IgD-negative memory B cell (primary cell): Measurements from ENCODE around the gene KANK2. TPM values are rescaled to one million over a fixed set of nuclear protein-coding genes. Genes with fewer than 3 reads are reported as not detected.
A peak's percentile ranks its signal among the peaks of the same experiment; 100 is the strongest.

ENCODE experiments used
- H3K27ac Mint-ChIP-seq, 3 donors: one replicate each; pipeline ENCODE4 v1.8.0; 2020 to 2022; ENCODE audit warnings: mild to moderate bottlenecking in 3 of 3, mixed read lengths in 3 of 3, moderate library complexity in 1 of 3
- H3K27me3 Mint-ChIP-seq: one replicate; pipeline ENCODE4 v1.8.0; 2021; ENCODE audit warnings: mixed read lengths
- H3K36me3 Mint-ChIP-seq: one replicate; pipeline ENCODE4 v1.8.0; 2020; ENCODE audit warnings: mild to moderate bottlenecking, mixed read lengths
- H3K4me1 Mint-ChIP-seq, 3 donors: one replicate each; pipeline ENCODE4 v1.8.0; 2020 to 2022; ENCODE audit warnings: mixed read lengths in 3 of 3, mild to moderate bottlenecking in 1 of 3
- H3K4me3 Mint-ChIP-seq, 4 donors: one replicate each; pipeline ENCODE4 v1.8.0; 2020 to 2022; ENCODE audit warnings: mild to moderate bottlenecking in 4 of 4, mixed read lengths in 4 of 4, moderate library complexity in 3 of 4
- H3K9me3 Mint-ChIP-seq, 3 donors: one replicate each; pipeline ENCODE4 v1.8.0; 2020 to 2021; ENCODE audit warnings: mixed read lengths in 3 of 3, mild to moderate bottlenecking in 1 of 3
- polyA plus RNA-seq: library from polyadenylated mRNA; unstranded; fragments of 300-500 nt; fragmentation: Illumina TruSeq; gene quantifications from one replicate; pipeline ENCODE4 v1.2.3, GENCODE V29; 2021

KANK2 gene
- polyA plus RNA-seq, 1 donor from 2014 or later: not detected

- Mint-ChIP-seq H3K27ac (no peak overlapping the region), H3K27me3 (no peaks in the 10 kb centered on the region), H3K36me3 (no peaks in the 10 kb centered on the region), H3K4me3 (no peak overlapping the region), H3K9me3 (peaks cover 0 to 7% (median 5%) of the 10 kb centered on the region in 3 donors), H3K4me1 (no peaks in the 10 kb centered on the region)
Observed at GRCh38 chr19:11234486-11235075, 37.2 kb upstream of the KANK2 start.

- Mint-ChIP-seq H3K27ac (no peak overlapping the region), H3K4me1 (no peaks in the 10 kb centered on the region), H3K36me3 (no peaks in the 10 kb centered on the region), H3K9me3 (peaks cover 0 to under 1% (median 0%) of the 10 kb centered on the region in 3 donors), H3K27me3 (no peaks in the 10 kb centered on the region), H3K4me3 (no peak overlapping the region)
Observed at GRCh38 chr19:11233073-11233472, 35.7 kb upstream of the KANK2 start.

GRCh38 chr19:11232555-11232954 is 35.2 kb upstream of the KANK2 start:
- H3K36me3 Mint-ChIP-seq: no peaks in the 10 kb centered on the region
- H3K27ac Mint-ChIP-seq: no peak overlapping the region
- no peak overlapping the region for H3K4me3 Mint-ChIP-seq
- no peaks in the 10 kb centered on the region for H3K27me3 Mint-ChIP-seq
- no peaks in the 10 kb centered on the region for H3K9me3 Mint-ChIP-seq
- H3K4me1 Mint-ChIP-seq: no peaks in the 10 kb centered on the region

- H3K4me1 Mint-ChIP-seq: no peaks in the 10 kb centered on the region
- no peak overlapping the region for H3K27ac Mint-ChIP-seq
- no peaks in the 10 kb centered on the region for H3K27me3 Mint-ChIP-seq
- peaks cover 0 to 4% (median 0%) of the 10 kb centered on the region in 3 donors for H3K9me3 Mint-ChIP-seq
- no peak overlapping the region for H3K4me3 Mint-ChIP-seq
- no peaks in the 10 kb centered on the region for H3K36me3 Mint-ChIP-seq
Observed at GRCh38 chr19:11230621-11231386, 33.5 kb upstream of the KANK2 start.

- Mint-ChIP-seq H3K27ac (no peak overlapping the region), H3K4me3 (no peak overlapping the region)
Observed at GRCh38 chr19:11227195-11227886, 30.0 kb upstream of the KANK2 start.

GRCh38 chr19:11226716-11227166 is 29.4 kb upstream of the KANK2 start:
- peaks cover 1 to 6% (median 4%) of the 10 kb centered on the region in 3 donors for H3K9me3 Mint-ChIP-seq

More at GRCh38 chr19:11227195-11227886, 30.0 kb upstream of the KANK2 start:
- peaks cover 0 to 4% (median 2%) of the 10 kb centered on the region in 3 donors for H3K9me3 Mint-ChIP-seq
- no peaks in the 10 kb centered on the region for H3K27me3 Mint-ChIP-seq
- peaks cover 5% of the 10 kb centered on the region for H3K36me3 Mint-ChIP-seq
- no peaks in the 10 kb centered on the region for H3K4me1 Mint-ChIP-seq

GRCh38 chr19:11225815-11226214 is 28.5 kb upstream of the KANK2 start:
- Mint-ChIP-seq H3K9me3 (peaks cover 9 to 14% (median 12%) of the 10 kb centered on the region in 3 donors), H3K27ac (no peak overlapping the region), H3K36me3 (peaks cover 5% of the 10 kb centered on the region), H3K27me3 (no peaks in the 10 kb centered on the region), H3K4me1 (no peaks in the 10 kb centered on the region), H3K4me3 (no peak overlapping the region)

More at GRCh38 chr19:11226716-11227166, 29.4 kb upstream of the KANK2 start:
- H3K27me3 Mint-ChIP-seq: no peaks in the 10 kb centered on the region
- H3K36me3 Mint-ChIP-seq: peaks cover 5% of the 10 kb centered on the region
- peak overlapping the region in 1 of 3 donors; percentile 75 for H3K27ac Mint-ChIP-seq
- no peak overlapping the region for H3K4me3 Mint-ChIP-seq
- no peaks in the 10 kb centered on the region for H3K4me1 Mint-ChIP-seq

- Mint-ChIP-seq H3K9me3 (peaks cover 12 to 18% (median 16%) of the 10 kb centered on the region in 3 donors), H3K27ac (no peak overlapping the region), H3K36me3 (peaks cover 8% of the 10 kb centered on the region), H3K4me1 (no peaks in the 10 kb centered on the region), H3K27me3 (no peaks in the 10 kb centered on the region), H3K4me3 (no peak overlapping the region)
Observed at GRCh38 chr19:11225172-11225571, 27.8 kb upstream of the KANK2 start.

GRCh38 chr19:11224429-11224828 is 27.1 kb upstream of the KANK2 start:
- no peak overlapping the region for H3K4me3 Mint-ChIP-seq
- peaks cover 12 to 18% (median 17%) of the 10 kb centered on the region in 3 donors for H3K9me3 Mint-ChIP-seq
- H3K36me3 Mint-ChIP-seq: peaks cover 9% of the 10 kb centered on the region
- no peak overlapping the region for H3K27ac Mint-ChIP-seq
- no peaks in the 10 kb centered on the region for H3K27me3 Mint-ChIP-seq
- H3K4me1 Mint-ChIP-seq: no peaks in the 10 kb centered on the region

- peaks cover 9% of the 10 kb centered on the region for H3K36me3 Mint-ChIP-seq
- peaks cover 12 to 18% (median 17%) of the 10 kb centered on the region in 3 donors for H3K9me3 Mint-ChIP-seq
- no peak overlapping the region for H3K4me3 Mint-ChIP-seq
- H3K27ac Mint-ChIP-seq: peak overlapping the region in 1 of 3 donors; percentile 31
- no peaks in the 10 kb centered on the region for H3K4me1 Mint-ChIP-seq
- no peaks in the 10 kb centered on the region for H3K27me3 Mint-ChIP-seq
Observed at GRCh38 chr19:11223200-11223599, 25.9 kb upstream of the KANK2 start.

- no peak overlapping the region for H3K4me3 Mint-ChIP-seq
- H3K36me3 Mint-ChIP-seq: peaks cover 9% of the 10 kb centered on the region
- no peaks in the 10 kb centered on the region for H3K4me1 Mint-ChIP-seq
Observed at GRCh38 chr19:11221082-11221598, 23.8 kb upstream of the KANK2 start.

GRCh38 chr19:11214387-11214786 is 17.0 kb upstream of the KANK2 start:
- Mint-ChIP-seq H3K4me3 (no peak overlapping the region), H3K27ac (no peak overlapping the region), H3K4me1 (peaks cover 0 to 1% (median 0%) of the 10 kb centered on the region in 3 donors), H3K36me3 (no peaks in the 10 kb centered on the region), H3K27me3 (no peaks in the 10 kb centered on the region), H3K9me3 (no peaks in the 10 kb centered on the region)

More at GRCh38 chr19:11221082-11221598, 23.8 kb upstream of the KANK2 start:
- H3K9me3 Mint-ChIP-seq: peaks cover 12 to 18% (median 13%) of the 10 kb centered on the region in 3 donors
- H3K27me3 Mint-ChIP-seq: no peaks in the 10 kb centered on the region
- no peak overlapping the region for H3K27ac Mint-ChIP-seq

GRCh38 chr19:11210656-11210928 is 13.2 kb upstream of the KANK2 start:
- Mint-ChIP-seq H3K4me3 (no peak overlapping the region), H3K4me1 (peaks cover 5 to 7% (median 5%) of the 10 kb centered on the region in 3 donors), H3K9me3 (no peaks in the 10 kb centered on the region), H3K27ac (no peak overlapping the region), H3K36me3 (no peaks in the 10 kb centered on the region), H3K27me3 (no peaks in the 10 kb centered on the region)

GRCh38 chr19:11209839-11210655 is 12.7 kb upstream of the KANK2 start:
- Mint-ChIP-seq H3K36me3 (no peaks in the 10 kb centered on the region), H3K27ac (no peak overlapping the region), H3K4me3 (no peak overlapping the region), H3K9me3 (no peaks in the 10 kb centered on the region), H3K27me3 (no peaks in the 10 kb centered on the region), H3K4me1 (peaks cover 5 to 7% (median 5%) of the 10 kb centered on the region in 3 donors)
